Coronary artery (tissue), 2 donors: ENCODE data around the gene ZNF554.

ENCODE experiments used
- DNase-seq: peaks from one replicate; pipeline ENCODE4 v3.0.0-alpha.2; 2017; ENCODE audit warnings: low spot score
- H3K27ac ChIP-seq, 2 donors: fragments of 200-600 bp; sonication (generic); one replicate each; pipeline ENCODE4 v1.5.1; 2016 to 2019
- H3K4me3 ChIP-seq: fragments of 200-600 bp; sonication (generic); 2 replicates; pipeline ENCODE4 v1.5.1; 2016; ENCODE audit warnings: mild to moderate bottlenecking, moderate library complexity
- TF ChIP-seq, protein P1 (sequence below): fragments of 200-600 bp; sonication (generic); IDR thresholded peaks from one replicate; pipeline ENCODE4 v1.5.1; 2019; ENCODE audit warnings: antibody characterized with exemption

ZNF554 gene

DNA sequence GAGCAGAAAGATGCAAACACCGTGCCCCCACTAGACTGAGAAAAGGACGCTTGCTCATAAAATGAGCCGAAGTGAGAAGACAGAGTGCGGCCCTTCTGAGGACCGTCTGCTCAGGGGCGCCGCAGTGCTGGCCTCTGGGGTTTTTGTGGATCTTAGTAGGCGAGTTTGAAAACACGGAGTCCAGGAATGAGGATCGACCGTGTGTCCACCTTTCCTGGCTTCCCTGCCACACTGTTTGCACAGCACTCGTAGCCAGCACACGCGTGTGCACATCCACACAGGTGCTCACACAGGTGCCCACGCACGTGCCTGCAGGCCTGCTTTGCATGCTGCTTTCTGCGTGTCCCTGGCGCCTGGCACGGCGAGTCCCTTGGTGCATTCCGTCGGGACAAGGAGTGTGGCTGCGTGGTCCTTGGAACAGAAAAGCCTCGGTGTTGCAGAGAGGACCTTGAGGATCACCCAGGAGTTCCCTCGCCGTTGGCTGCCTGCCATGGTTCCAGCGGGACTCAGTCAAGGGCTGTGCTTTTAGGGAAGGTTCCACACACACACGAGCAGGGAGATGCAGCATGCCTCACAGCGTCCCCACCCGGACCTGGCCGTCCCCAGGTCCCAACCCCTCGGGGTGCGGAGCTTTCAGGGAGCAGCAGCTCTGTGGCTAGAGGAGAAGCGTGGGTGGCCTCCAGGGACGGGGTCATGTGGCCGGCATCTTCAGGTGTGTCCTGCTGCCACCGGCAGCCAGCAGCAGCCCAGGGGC, 10.1 kb upstream of the ZNF554 start:
- no peak for DNase-seq

DNA sequence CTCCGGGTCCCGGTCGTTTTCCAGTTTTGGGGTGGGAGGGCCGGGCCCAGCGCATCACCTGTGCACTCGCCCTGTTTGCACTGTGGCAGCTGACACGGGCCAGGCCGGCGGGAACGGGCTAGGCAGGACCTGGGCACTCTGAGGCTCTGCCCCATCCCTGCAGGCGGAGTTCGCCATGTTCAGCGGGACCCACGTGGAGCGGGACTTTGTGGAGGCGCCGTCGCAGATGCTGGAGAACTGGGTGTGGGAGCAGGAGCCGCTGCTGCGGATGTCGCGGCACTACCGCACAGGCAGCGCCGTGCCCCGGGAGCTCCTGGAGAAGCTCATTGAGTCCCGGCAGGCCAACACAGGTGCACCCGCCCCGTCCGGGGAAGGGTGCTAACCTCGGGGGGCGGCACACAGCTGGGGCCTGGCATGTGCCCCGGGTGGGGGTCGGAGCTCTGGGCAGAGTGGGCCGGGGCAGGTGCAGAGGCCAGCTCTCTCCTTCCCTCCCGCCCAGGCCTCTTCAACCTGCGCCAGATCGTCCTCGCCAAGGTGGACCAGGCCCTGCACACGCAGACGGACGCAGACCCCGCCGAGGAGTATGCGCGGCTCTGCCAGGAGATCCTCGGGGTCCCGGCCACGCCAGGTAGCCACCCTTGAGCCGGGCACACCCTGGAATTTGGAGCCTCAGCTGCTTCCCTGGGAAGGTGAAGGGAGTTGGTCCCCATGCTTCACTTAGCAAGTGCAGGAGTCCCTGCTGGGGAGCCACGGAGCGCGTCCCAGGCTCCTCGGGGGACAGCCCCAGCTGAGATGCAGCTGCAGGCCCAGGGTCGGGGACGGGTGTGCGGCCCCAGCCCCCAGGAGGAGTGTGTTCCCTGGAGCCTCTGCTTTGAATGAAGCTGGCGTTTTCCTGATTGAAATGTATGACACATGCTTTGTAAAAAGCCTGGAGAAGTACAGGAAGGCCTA, 9.3 kb upstream of the ZNF554 start:
- TF ChIP-seq, protein P1, sequence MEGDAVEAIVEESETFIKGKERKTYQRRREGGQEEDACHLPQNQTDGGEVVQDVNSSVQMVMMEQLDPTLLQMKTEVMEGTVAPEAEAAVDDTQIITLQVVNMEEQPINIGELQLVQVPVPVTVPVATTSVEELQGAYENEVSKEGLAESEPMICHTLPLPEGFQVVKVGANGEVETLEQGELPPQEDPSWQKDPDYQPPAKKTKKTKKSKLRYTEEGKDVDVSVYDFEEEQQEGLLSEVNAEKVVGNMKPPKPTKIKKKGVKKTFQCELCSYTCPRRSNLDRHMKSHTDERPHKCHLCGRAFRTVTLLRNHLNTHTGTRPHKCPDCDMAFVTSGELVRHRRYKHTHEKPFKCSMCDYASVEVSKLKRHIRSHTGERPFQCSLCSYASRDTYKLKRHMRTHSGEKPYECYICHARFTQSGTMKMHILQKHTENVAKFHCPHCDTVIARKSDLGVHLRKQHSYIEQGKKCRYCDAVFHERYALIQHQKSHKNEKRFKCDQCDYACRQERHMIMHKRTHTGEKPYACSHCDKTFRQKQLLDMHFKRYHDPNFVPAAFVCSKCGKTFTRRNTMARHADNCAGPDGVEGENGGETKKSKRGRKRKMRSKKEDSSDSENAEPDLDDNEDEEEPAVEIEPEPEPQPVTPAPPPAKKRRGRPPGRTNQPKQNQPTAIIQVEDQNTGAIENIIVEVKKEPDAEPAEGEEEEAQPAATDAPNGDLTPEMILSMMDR = no peak
- Histone ChIP-seq H3K27ac (no peak overlapping the region), H3K4me3 (no peak overlapping the region)
- no peak for DNase-seq

More for the DNA sequence above, 10.1 kb upstream of the ZNF554 start:
- no peak overlapping the region for H3K27ac ChIP-seq
- no peak overlapping the region for H3K4me3 ChIP-seq
- TF ChIP-seq, protein P1 = no peak

DNA sequence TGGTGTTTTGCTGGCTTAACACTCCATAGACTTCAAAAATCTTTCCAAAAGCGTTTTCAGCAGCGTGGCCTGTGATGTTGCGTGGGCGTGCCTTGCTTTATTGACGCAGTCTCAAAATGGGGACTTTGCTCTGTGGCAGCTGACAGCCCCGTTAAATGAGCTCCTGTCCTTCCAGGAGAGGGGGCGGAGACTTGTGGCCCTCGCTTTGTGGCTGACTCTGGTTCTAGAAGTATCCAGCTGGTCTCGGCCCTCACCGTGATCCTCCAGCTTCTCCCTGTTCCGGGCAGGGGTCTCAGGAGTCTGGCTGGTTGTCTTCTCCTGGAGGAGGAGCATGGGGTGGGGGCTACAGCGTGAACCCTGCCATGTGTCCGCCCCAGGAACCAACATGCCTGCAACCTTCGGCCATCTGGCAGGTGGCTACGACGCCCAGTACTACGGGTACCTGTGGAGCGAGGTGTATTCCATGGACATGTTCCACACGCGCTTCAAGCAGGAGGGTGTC, 8.4 kb upstream of the ZNF554 start:
- Histone ChIP-seq H3K4me3 (no peak overlapping the region), H3K27ac (no peak overlapping the region)
- no peak for DNase-seq
- TF ChIP-seq, protein P1 = no peak

DNA sequence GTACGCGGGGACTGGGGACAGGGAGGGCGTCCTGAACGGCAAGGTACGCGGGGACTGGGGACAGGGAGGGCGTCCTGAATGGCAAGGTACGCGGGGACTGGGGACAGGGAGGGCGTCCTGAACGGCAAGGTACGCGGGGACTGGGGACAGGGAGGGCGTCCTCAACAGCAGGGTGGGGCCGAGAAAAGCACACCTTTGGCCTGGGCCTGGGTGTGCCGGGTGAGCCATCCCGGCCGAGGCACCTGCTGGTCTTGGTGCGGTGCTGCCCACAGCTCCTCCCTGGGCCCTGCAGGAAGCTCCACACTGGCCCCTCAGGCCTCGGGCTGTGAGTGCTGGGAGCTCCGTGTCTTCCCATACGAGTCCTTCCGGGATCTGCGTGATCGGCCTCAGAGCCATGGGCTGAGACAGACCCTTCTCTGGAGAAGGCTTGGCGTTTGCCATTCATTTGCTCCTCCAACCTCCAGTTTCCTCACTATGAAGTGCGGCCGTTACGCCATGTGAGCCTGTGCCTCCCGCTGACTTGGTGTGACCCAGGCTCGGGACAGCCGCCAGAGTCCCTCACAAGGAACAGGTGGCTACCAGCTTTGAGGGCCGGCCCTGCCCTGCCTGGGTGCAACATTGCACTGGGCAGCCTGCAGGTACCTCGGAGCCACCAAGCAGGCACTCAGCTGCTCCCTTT, 7.8 kb upstream of the ZNF554 start:
- H3K27ac ChIP-seq = no peak overlapping the region
- TF ChIP-seq, protein P1 = no peak
- H3K4me3 ChIP-seq = no peak overlapping the region
- no peak for DNase-seq

DNA sequence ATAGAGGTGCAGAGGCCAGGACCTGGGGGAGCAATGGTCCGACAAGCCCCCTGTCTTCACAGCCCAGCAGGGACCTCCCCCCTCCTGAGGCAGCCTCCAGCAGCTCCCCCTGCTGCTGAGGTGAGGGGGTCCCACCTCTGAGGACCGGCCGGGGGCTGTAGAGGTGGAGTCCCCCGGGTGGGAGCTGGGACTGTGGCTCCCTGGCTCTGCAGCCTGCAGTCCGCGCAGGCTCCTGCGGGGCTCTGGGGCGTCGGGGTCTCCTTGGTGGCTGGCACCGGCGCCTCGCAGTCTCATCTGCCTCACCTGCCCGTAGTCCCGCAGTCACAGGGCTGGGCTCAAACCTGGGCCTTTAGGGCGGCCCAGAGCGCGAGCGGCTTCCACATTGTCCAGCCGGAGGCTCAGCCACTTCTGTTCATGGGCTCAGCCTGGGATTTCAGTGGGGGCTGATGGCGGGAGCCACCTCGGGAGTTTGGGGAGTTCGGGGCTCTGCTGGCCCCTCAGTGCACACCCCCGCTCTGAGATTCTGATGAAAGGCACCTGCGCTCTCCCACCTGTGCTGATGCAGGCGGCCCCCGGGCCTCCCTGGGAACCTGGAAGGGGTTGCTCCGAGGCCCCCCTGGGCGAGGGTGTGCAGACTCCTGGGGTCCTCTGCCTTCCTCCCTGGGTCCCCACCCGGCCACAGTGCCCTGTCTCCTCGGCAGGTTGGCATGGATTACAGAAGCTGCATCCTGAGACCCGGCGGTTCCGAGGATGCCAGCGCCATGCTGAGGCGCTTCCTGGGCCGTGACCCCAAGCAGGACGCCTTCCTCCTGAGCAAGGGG, 7.0 kb upstream of the ZNF554 start:
- DNase-seq = no peak
- H3K4me3 ChIP-seq = no peak overlapping the region
- TF ChIP-seq, protein P1 = no peak
- no peak overlapping the region for H3K27ac ChIP-seq
